Measurements from ENCODE around the gene ATP8A2.

DNA sequence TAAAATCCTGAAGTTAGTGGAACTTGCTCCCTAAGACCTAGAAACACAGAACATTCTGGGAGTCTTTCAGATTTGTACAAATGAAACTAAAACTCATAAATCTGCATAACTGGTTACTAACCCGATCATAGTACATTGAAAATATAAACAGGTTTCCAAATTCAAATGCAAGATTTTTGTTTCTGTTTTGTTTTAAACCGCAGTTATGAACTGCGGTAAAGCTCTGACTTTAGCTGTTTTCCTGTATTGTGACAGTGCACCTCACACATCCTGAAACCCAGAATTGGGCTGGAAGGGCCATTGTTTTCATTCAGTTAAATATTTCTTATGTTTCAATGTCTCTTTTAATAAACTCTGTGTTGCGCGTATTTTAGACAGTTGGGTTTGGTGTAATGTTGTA lies 475.4 kb downstream of the ATP8A2 start:
- TF ChIP-seq, protein P1, sequence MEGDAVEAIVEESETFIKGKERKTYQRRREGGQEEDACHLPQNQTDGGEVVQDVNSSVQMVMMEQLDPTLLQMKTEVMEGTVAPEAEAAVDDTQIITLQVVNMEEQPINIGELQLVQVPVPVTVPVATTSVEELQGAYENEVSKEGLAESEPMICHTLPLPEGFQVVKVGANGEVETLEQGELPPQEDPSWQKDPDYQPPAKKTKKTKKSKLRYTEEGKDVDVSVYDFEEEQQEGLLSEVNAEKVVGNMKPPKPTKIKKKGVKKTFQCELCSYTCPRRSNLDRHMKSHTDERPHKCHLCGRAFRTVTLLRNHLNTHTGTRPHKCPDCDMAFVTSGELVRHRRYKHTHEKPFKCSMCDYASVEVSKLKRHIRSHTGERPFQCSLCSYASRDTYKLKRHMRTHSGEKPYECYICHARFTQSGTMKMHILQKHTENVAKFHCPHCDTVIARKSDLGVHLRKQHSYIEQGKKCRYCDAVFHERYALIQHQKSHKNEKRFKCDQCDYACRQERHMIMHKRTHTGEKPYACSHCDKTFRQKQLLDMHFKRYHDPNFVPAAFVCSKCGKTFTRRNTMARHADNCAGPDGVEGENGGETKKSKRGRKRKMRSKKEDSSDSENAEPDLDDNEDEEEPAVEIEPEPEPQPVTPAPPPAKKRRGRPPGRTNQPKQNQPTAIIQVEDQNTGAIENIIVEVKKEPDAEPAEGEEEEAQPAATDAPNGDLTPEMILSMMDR (IDR thresholded peaks at IDR 0.05; ENCODE audit: insufficient read depth, low read depth, low read length): no peak
- TF ChIP-seq EZH2 (IDR thresholded peaks at IDR 0.05; ENCODE audit: insufficient read depth, low read length): no peak

Data from astrocyte (in vitro differentiated cells and primary cell).